ENCODE measurements around the gene NNMT.

Gene NNMT

GRCh38 chr11:114257621-114258558 is 38.3 kb upstream of the NNMT start:
- TF ChIP-seq TEAD4 (IDR thresholded peaks at IDR 0.05) = no peak
- TF ChIP-seq CREB1 (IDR thresholded peaks at IDR 0.05; ENCODE audit: low read depth) = no peak
- no peak for TF ChIP-seq ZBTB7A (IDR thresholded peaks at IDR 0.05; ENCODE audit: low read depth)
- TF ChIP-seq REST (IDR thresholded peaks at IDR 0.05; ENCODE audit: low read depth) = no peak
- TF ChIP-seq EP300 (IDR thresholded peaks at IDR 0.05; ENCODE audit: borderline replicate concordance) = no peak
- no peak for TF ChIP-seq CEBPB (IDR thresholded peaks at IDR 0.05)
- TF ChIP-seq TAF1 (IDR thresholded peaks at IDR 0.05; ENCODE audit: low read depth) = no peak
- TF ChIP-seq, protein P1, sequence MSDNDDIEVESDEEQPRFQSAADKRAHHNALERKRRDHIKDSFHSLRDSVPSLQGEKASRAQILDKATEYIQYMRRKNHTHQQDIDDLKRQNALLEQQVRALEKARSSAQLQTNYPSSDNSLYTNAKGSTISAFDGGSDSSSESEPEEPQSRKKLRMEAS (IDR thresholded peaks at IDR 0.05) = no peak
- TF ChIP-seq FOXM1 (IDR thresholded peaks at IDR 0.05; ENCODE audit: borderline replicate concordance, low read depth) = no peak
- TF ChIP-seq NFIC (IDR thresholded peaks at IDR 0.05) = no peak
- TF ChIP-seq YY1 (IDR thresholded peaks at IDR 0.05; ENCODE audit: low read depth) = no peak

GRCh38 chr11:114258696-114259095 is 37.5 kb upstream of the NNMT start:
- TF ChIP-seq YY1 (IDR thresholded peaks at IDR 0.05; ENCODE audit: low read depth) (no peak), REST (IDR thresholded peaks at IDR 0.05; ENCODE audit: low read depth) (no peak), USF1 (IDR thresholded peaks at IDR 0.05) (no peak), CREB1 (IDR thresholded peaks at IDR 0.05; ENCODE audit: low read depth) (no peak), ZBTB7A (IDR thresholded peaks at IDR 0.05; ENCODE audit: low read depth) (no peak), NFIC (IDR thresholded peaks at IDR 0.05) (no peak), TAF1 (IDR thresholded peaks at IDR 0.05; ENCODE audit: low read depth) (no peak), CEBPB (IDR thresholded peaks at IDR 0.05) (no peak), EP300 (IDR thresholded peaks at IDR 0.05; ENCODE audit: borderline replicate concordance) (no peak)
- TF ChIP-seq, protein P1 (IDR thresholded peaks at IDR 0.05) = no peak

- TF ChIP-seq EP300 (IDR thresholded peaks at IDR 0.05; ENCODE audit: borderline replicate concordance) (no peak), REST (IDR thresholded peaks at IDR 0.05; ENCODE audit: low read depth) (no peak), TCF12 (IDR thresholded peaks at IDR 0.05; ENCODE audit: low read depth) (no peak), CEBPB (IDR thresholded peaks at IDR 0.05) (no peak), FOXM1 (IDR thresholded peaks at IDR 0.05; ENCODE audit: borderline replicate concordance, low read depth) (no peak), TEAD4 (IDR thresholded peaks at IDR 0.05) (no peak), ZBTB7A (IDR thresholded peaks at IDR 0.05; ENCODE audit: low read depth) (no peak)
These were observed 37.1 kb upstream of the NNMT start for GRCh38 chr11:114259124-114259526.

DNA sequence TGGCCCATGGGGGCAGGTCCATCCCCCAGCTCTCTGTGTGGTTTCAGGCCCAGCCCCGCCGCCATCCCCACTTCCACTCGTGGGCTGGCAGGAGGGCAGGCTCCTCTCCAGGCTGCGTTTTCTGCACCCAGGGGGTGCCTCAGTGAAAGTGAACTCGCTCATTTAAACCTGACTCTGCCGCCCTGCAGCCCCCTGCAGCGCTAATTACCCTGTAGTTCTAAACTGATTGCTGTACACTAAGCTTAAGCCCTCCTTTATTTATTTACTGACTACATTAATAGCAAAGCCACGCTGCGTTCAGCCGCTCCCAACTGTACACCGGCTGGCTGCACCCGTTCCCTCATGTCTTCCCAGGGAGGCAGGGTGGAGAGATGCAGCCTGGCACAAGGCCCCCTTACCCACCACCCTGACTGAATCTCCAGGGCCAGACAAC is 36.6 kb upstream of the NNMT start:
- TF ChIP-seq TEAD4 (IDR thresholded peaks at IDR 0.05) = no peak
- TF ChIP-seq, protein P1 (IDR thresholded peaks at IDR 0.05) = no peak
- TF ChIP-seq EP300 (IDR thresholded peaks at IDR 0.05; ENCODE audit: borderline replicate concordance) = no peak
- TF ChIP-seq CREB1 (IDR thresholded peaks at IDR 0.05; ENCODE audit: low read depth) = no peak
- no peak for TF ChIP-seq TCF12 (IDR thresholded peaks at IDR 0.05; ENCODE audit: low read depth)
- TF ChIP-seq RAD21 (IDR thresholded peaks at IDR 0.05; ENCODE audit: low read depth) = no peak

GRCh38 chr11:114260077-114260476 is 36.1 kb upstream of the NNMT start:
- TF ChIP-seq TCF12 (IDR thresholded peaks at IDR 0.05; ENCODE audit: low read depth) (no peak), EGR1 (IDR thresholded peaks at IDR 0.05) (no peak), TEAD4 (IDR thresholded peaks at IDR 0.05) (no peak), USF1 (IDR thresholded peaks at IDR 0.05) (no peak), YY1 (IDR thresholded peaks at IDR 0.05; ENCODE audit: low read depth) (no peak), CEBPB (IDR thresholded peaks at IDR 0.05) (no peak), NFIC (IDR thresholded peaks at IDR 0.05) (no peak), RAD21 (IDR thresholded peaks at IDR 0.05; ENCODE audit: low read depth) (no peak), FOXM1 (IDR thresholded peaks at IDR 0.05; ENCODE audit: borderline replicate concordance, low read depth) (no peak), EP300 (IDR thresholded peaks at IDR 0.05; ENCODE audit: borderline replicate concordance) (no peak), REST (IDR thresholded peaks at IDR 0.05; ENCODE audit: low read depth) (no peak), ZBTB7A (IDR thresholded peaks at IDR 0.05; ENCODE audit: low read depth) (no peak), TAF1 (IDR thresholded peaks at IDR 0.05; ENCODE audit: low read depth) (no peak), CREB1 (IDR thresholded peaks at IDR 0.05; ENCODE audit: low read depth) (no peak)
- TF ChIP-seq, protein P1 (IDR thresholded peaks at IDR 0.05) = no peak
